ENCODE measurements around the gene USP17L25.
"Not testable (repeated sequence)": the region's sequence is repeated elsewhere in the genome, so short reads cannot be mapped to it uniquely, and the experiment has no call there.

USP17L25 gene, protein sequence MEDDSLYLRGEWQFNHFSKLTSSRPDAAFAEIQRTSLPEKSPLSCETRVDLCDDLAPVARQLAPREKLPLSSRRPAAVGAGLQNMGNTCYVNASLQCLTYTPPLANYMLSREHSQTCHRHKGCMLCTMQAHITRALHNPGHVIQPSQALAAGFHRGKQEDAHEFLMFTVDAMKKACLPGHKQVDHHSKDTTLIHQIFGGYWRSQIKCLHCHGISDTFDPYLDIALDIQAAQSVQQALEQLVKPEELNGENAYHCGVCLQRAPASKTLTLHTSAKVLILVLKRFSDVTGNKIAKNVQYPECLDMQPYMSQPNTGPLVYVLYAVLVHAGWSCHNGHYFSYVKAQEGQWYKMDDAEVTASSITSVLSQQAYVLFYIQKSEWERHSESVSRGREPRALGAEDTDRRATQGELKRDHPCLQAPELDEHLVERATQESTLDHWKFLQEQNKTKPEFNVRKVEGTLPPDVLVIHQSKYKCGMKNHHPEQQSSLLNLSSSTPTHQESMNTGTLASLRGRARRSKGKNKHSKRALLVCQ

DNA sequence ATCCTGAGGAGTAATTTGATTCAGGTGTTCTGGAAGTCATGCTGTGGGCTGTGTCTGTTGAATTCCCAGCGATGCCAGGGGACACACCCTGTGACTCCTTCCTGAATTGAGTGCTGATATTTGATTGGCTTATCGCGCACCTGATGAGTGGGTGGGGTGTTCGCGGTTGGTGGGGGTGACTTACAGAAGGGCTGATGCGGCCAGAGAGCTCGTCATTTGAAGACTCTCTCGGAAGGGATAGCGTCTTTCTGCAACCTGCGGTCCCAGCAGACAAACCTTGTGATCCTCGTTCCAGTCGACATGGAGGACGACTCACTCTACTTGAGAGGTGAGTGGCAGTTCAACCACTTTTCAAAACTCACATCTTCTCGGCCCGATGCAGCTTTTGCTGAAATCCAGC, at the start of gene USP17L25:
Gene USP17L25 (plus strand): TSS at position 301 of the 400 bp plus-strand sequence. CDS start 0 bp downstream, at position 301.
- DNase-seq (ENCODE audit: low read depth); H3K4me3 ChIP-seq (ENCODE audit: low read depth, low read length): not testable (repeated sequence)

DNA sequence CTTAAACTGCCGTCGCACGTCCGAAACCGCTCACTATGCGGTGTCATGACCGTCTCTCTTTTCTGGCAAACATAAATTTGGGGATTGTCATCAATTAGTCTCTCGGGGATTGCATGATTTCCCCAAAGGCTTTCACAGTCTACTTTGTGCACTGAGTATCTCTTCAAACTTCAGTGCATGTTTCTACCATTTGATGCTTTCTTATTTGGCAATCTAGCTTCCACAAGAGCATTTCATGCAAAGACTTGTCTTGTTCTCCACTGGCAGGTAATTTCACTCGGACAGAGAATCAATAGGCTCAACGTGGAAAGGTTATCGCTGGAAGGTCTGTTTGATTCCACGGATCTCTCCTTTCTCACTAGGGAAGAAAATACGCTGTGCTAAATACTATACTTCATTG, 5.5 kb upstream of the USP17L25 start:
- not testable (repeated sequence) for H3K4me3 ChIP-seq (ENCODE audit: low read depth, low read length); DNase-seq (ENCODE audit: low read depth)

GRCh38 chr4:9324865-9325264, 4.8 kb upstream of the USP17L25 start, which contains the start of gene USP17L24:
USP17L24 (plus strand) TSS chr4:9325165; CDS start chr4:9325165, 0 bp downstream.
- not testable (repeated sequence) for H3K4me3 ChIP-seq (ENCODE audit: low read depth, low read length); DNase-seq (ENCODE audit: low read depth)

GRCh38 chr4:9334358-9334757, 4.6 kb downstream of the USP17L25 start, which contains the start of gene USP17L26:
USP17L26 (plus strand) TSS chr4:9334658; CDS start chr4:9334658, 0 bp downstream.
- H3K4me3 ChIP-seq (ENCODE audit: low read depth, low read length); DNase-seq (ENCODE audit: low read depth): not testable (repeated sequence)

- not testable (repeated sequence) for DNase-seq (ENCODE audit: low read depth); H3K4me3 ChIP-seq (ENCODE audit: low read depth, low read length)
Observed at GRCh38 chr4:9339103-9339502, 9.4 kb downstream of the USP17L25 start, which contains the start of gene USP17L5. USP17L5 (plus strand) TSS chr4:9339403; CDS start chr4:9339403, 0 bp downstream.

GRCh38 chr4:9343848-9344247, 14.1 kb downstream of the USP17L25 start, which contains the start of gene USP17L27:
USP17L27 (plus strand) TSS chr4:9344148; CDS start chr4:9344148, 0 bp downstream.
- not testable (repeated sequence) for DNase-seq (ENCODE audit: low read depth); H3K4me3 ChIP-seq (ENCODE audit: low read depth, low read length)

GRCh38 chr4:9348593-9348992, 18.9 kb downstream of the USP17L25 start, which contains the start of gene USP17L28:
USP17L28 (plus strand) TSS chr4:9348893; CDS start chr4:9348893, 0 bp downstream.
- H3K4me3 ChIP-seq (ENCODE audit: low read depth, low read length); DNase-seq (ENCODE audit: low read depth): not testable (repeated sequence)

GRCh38 chr4:9350866-9351265, 21.2 kb downstream of the USP17L25 start:
- not testable (repeated sequence) for H3K4me3 ChIP-seq (ENCODE audit: low read depth, low read length); DNase-seq (ENCODE audit: low read depth)

DNA sequence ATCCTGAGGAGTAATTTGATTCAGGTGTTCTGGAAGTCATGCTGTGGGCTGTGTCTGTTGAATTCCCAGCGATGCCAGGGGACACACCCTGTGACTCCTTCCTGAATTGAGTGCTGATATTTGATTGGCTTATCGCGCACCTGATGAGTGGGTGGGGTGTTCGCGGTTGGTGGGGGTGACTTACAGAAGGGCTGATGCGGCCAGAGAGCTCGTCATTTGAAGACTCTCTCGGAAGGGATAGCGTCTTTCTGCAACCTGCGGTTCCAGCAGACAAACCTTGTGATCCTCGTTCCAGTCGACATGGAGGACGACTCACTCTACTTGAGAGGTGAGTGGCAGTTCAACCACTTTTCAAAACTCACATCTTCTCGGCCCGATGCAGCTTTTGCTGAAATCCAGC, 23.6 kb downstream of the USP17L25 start, which contains the start of gene USP17L29:
Gene USP17L29 (plus strand): TSS at position 301 of the 400 bp plus-strand sequence. CDS start 0 bp downstream, at position 301.
- not testable (repeated sequence) for DNase-seq (ENCODE audit: low read depth); H3K4me3 ChIP-seq (ENCODE audit: low read depth, low read length)

DNA sequence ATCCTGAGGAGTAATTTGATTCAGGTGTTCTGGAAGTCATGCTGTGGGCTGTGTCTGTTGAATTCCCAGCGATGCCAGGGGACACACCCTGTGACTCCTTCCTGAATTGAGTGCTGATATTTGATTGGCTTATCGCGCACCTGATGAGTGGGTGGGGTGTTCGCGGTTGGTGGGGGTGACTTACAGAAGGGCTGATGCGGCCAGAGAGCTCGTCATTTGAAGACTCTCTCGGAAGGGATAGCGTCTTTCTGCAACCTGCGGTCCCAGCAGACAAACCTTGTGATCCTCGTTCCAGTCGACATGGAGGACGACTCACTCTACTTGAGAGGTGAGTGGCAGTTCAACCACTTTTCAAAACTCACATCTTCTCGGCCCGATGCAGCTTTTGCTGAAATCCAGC, 33.1 kb downstream of the USP17L25 start, which contains the start of gene USP17L30:
Gene USP17L30 (plus strand): TSS at position 301 of the 400 bp plus-strand sequence. CDS start 0 bp downstream, at position 301.
- not testable (repeated sequence) for H3K4me3 ChIP-seq (ENCODE audit: low read depth, low read length); DNase-seq (ENCODE audit: low read depth)

DNA sequence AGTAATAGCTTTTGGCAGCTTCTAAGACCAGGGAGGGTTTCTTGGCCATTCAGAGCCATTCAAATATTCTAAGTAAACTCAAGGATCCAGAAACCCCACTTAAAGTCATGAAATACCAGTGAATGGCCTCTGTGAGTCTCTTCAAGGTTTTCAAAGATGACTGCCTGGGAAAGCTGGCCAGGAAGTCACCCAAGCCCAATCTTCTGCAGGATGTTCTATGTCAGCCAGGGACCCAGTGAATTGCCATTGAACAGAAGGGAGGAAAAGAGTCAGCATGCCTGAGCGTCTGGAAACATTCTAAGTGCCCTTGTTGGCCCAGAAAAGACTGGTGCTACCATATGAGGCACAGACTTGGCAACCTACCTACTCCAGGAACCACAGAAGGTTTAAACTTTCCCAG, 50.2 kb downstream of the USP17L25 start:
- H3K4me3 ChIP-seq (ENCODE audit: low read depth, low read length), result not testable (repeated sequence)

More for the DNA sequence above, 50.2 kb downstream of the USP17L25 start:
- DNase-seq (ENCODE audit: low read depth), result not testable (repeated sequence)

All from skeletal muscle cell (primary cell).